Prostate gland (tissue), 2 donors: ENCODE measurements around the gene CDKL4. TPM values are rescaled to one million over a fixed set of nuclear protein-coding genes. Genes with fewer than 3 reads are reported as not detected.
"Not testable (repeated sequence)": the region's sequence is repeated elsewhere in the genome, so short reads cannot be mapped to it uniquely, and the experiment has no call there.

Experiments used
- DNase-seq: peaks from one replicate; pipeline ENCODE4 v3.0.0-alpha.2; 2019; ENCODE audit warnings: low spot score
- H3K27ac ChIP-seq, 2 donors: fragments of 200-600 bp; sonication (generic); 2 replicates each; pipeline ENCODE4 v1.5.1; 2017 to 2019
- H3K27me3 ChIP-seq: fragments of 200-600 bp; sonication (generic); replicated peaks from 2 replicates; pipeline ENCODE4 v1.5.1; 2019; ENCODE audit not compliant: insufficient read depth
- H3K36me3 ChIP-seq, 2 donors: fragments of 200-600 bp; sonication (generic); 1 replicate in 1 of 2; 2 replicates in 1 of 2; pipeline versions ENCODE4 v1.5.1 to v1.8.1; 2017 to 2019
- H3K4me1 ChIP-seq: fragments of 200-600 bp; sonication (generic); replicated peaks from 2 replicates; pipeline ENCODE4 v1.5.1; 2019
- H3K4me3 ChIP-seq, 2 donors: fragments of 200-600 bp; sonication (generic); 2 replicates each; pipeline ENCODE4 v1.5.1; 2017 to 2019
- H3K9me3 ChIP-seq: fragments of 200-600 bp; sonication (generic); 2 replicates; pipeline ENCODE4 v1.5.1; 2017
- CTCF ChIP-seq, 4 experiments: fragments of 200-600 bp in 2 of 4; fragments of 450-650 bp in 2 of 4; sonication (generic) in 2 of 4; IDR thresholded peaks; 1 replicate in 3 of 4; 2 replicates in 1 of 4; pipeline ENCODE4 v1.5.1; 2016 to 2019; ENCODE audit warnings: antibody characterized with exemption in 4 of 4, mild to moderate bottlenecking in 2 of 4, moderate library complexity in 2 of 4
- POLR2A ChIP-seq: fragments of 450-650 bp; IDR thresholded peaks from one replicate; pipeline ENCODE4 v1.6.1; 2016; ENCODE audit warnings: antibody characterized with exemption, mild to moderate bottlenecking
- POLR2AphosphoS5 ChIP-seq: sonication (generic); formaldehyde crosslinking; IDR thresholded peaks from one replicate; pipeline ENCODE4 v1.6.1; 2017; ENCODE audit warnings: antibody characterized with exemption
- WGBS: methylation state at CpG from one replicate; pipeline ENCODE4 v1.1.5; 2018; 5-methylcytosine and 5-hydroxymethylcytosine counted together
- intact Hi-C: fragments of 100-400 bp; cut with DNase I; formaldehyde crosslinking; loops from one replicate; pipeline ENCODE4 v1.14.2; 2022
- total RNA-seq, 2 donors: library from RNA; depleted of rRNA; stranded (reverse); fragments of >200 nt; gene quantifications; one replicate each; pipeline ENCODE4 v1.1.0, GENCODE V29; 2016

CDKL4 gene
- total RNA-seq, 2 donors from 2014 or later: not detected

DNA sequence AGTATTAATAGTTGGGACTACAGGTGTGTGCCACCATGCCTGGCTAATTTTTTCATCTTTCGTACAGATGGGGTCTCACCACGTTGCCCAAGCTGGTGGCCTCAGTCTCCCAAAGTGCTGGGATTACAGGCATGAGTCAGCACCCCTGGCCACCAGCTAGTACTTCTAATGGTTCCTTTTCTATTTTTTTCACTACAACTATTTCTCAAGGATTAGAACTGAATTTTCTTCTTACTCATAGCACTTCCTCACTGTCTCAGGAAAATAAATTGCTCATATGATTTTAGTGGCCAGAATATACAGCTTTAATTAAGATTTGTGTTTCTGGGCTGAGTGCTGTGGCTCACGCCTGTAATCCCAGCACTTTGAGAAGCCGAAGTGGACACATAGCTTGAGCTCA, 79.7 kb downstream of the CDKL4 start:
- intact Hi-C loops: no loop called here
- H3K4me1 ChIP-seq: no peaks in the 10 kb centered on the region
- H3K27ac ChIP-seq: no peak overlapping the region
- H3K27me3 ChIP-seq: no peaks in the 10 kb centered on the region
- H3K4me3 ChIP-seq: no peak overlapping the region
- H3K9me3 ChIP-seq: no peaks in the 10 kb centered on the region
- no peak for TF ChIP-seq POLR2AphosphoS5
- DNase-seq: no peak
- no peaks in the 10 kb centered on the region for H3K36me3 ChIP-seq
- WGBS: 91% methylated on average over 4 of the region's 4 CpGs

- TF ChIP-seq POLR2AphosphoS5 (no peak), CTCF (IDR thresholded peaks at IDR 0.05) (no peak), POLR2A (no peak)
- intact Hi-C loops: no loop called here
- WGBS: 19% methylated on average over 3 of the region's 3 CpGs
Observed at GRCh38 chr2:39160982-39161381, 82.8 kb downstream of the CDKL4 start.

DNA sequence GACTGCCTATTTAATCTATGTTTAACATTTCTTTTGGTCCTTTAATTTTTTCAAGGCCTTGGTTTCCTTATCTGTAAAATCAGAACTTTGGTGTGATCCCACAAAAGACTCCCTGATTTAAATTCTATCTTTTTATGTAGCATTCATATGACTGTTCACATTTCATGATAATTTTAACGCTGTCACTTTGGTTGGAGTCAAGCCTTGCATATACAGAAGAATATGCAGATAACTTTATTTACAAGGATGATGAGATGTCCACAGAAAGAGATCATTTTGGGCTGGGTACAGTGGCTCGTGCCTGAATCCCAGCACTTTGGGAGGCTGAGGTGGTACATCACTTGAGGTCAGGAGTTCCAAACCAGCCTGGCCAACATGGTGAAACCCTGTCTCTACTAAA, 84.5 kb downstream of the CDKL4 start:
- TF ChIP-seq POLR2AphosphoS5: no peak
- Histone ChIP-seq H3K27me3 (no peaks in the 10 kb centered on the region), H3K4me1 (no peaks in the 10 kb centered on the region), H3K4me3 (no peak overlapping the region), H3K9me3 (no peaks in the 10 kb centered on the region), H3K27ac (peak overlapping the region in 1 of 2 donors; percentile 27), H3K36me3 (no peaks in the 10 kb centered on the region)
- intact Hi-C loops: no loop called here
- 87% methylated on average over 2 of the region's 2 CpGs for WGBS
- DNase-seq: no peak

More at GRCh38 chr2:39160982-39161381, 82.8 kb downstream of the CDKL4 start:
- H3K4me3 ChIP-seq: no peak overlapping the region
- H3K36me3 ChIP-seq: no peaks in the 10 kb centered on the region
- no peak for DNase-seq
- no peaks in the 10 kb centered on the region for H3K9me3 ChIP-seq
- H3K4me1 ChIP-seq: no peaks in the 10 kb centered on the region
- no peak overlapping the region for H3K27ac ChIP-seq
- H3K27me3 ChIP-seq: no peaks in the 10 kb centered on the region

GRCh38 chr2:39158351-39158750, 85.4 kb downstream of the CDKL4 start:
- DNase-seq: no peak
- Histone ChIP-seq H3K4me1 (no peaks in the 10 kb centered on the region), H3K27me3 (no peaks in the 10 kb centered on the region), H3K36me3 (no peaks in the 10 kb centered on the region), H3K9me3 (no peaks in the 10 kb centered on the region), H3K27ac (no peak overlapping the region), H3K4me3 (no peak overlapping the region)
- intact Hi-C loops: no loop called here
- WGBS: 92% methylated on average over 4 of the region's 4 CpGs
- TF ChIP-seq CTCF (IDR thresholded peaks at IDR 0.05): no peak
- no peak for TF ChIP-seq POLR2A
- no peak for TF ChIP-seq POLR2AphosphoS5

- 89% methylated on average over 6 of the region's 6 CpGs for WGBS
- no peaks in the 10 kb centered on the region for H3K4me1 ChIP-seq
- TF ChIP-seq POLR2A: no peak
- no peak for TF ChIP-seq CTCF (IDR thresholded peaks at IDR 0.05)
- no peak for TF ChIP-seq POLR2AphosphoS5
- H3K9me3 ChIP-seq: no peaks in the 10 kb centered on the region
- H3K4me3 ChIP-seq: no peak overlapping the region
- H3K27ac ChIP-seq: no peak overlapping the region
- no peaks in the 10 kb centered on the region for H3K27me3 ChIP-seq
- no peaks in the 10 kb centered on the region for H3K36me3 ChIP-seq
- intact Hi-C loops: no loop called here
- DNase-seq: no peak
Observed at GRCh38 chr2:39156846-39157245, 86.9 kb downstream of the CDKL4 start.

- Histone ChIP-seq H3K27me3 (no peaks in the 10 kb centered on the region), H3K4me3 (no peak overlapping the region), H3K27ac (no peak overlapping the region), H3K4me1 (no peaks in the 10 kb centered on the region), H3K36me3 (no peaks in the 10 kb centered on the region), H3K9me3 (no peaks in the 10 kb centered on the region)
- TF ChIP-seq POLR2A (no peak), CTCF (IDR thresholded peaks at IDR 0.05) (no peak), POLR2AphosphoS5 (no peak)
- intact Hi-C loops: no loop called here
- DNase-seq: no peak
Observed at GRCh38 chr2:39156107-39156506, 87.7 kb downstream of the CDKL4 start.

DNA sequence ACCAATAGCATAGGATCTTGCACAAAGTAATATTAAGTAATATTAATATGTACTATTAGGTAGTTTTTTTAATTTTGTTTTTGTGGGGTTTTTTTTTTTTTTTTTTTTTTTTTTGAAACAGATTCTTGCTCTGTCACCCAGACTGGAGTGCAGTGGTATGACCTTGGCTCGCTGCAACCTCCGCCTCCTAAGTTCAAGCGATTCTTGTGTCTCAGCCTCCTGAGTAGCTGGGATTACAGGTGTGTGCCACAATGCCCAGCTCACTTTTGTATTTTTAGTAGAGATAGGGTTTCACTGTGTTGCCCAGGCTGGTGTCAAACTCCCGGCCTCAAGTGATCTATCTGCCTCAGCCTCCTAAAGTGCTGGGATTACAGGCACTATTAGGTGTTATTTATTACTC, 88.2 kb downstream of the CDKL4 start:
- H3K4me1 ChIP-seq, H3K27me3 ChIP-seq, intact Hi-C loops, H3K4me3 ChIP-seq, H3K27ac ChIP-seq, H3K36me3 ChIP-seq, H3K9me3 ChIP-seq, DNase-seq: not testable (repeated sequence)
- WGBS: 94% methylated on average over 4 of the region's 4 CpGs
